Esophagus muscularis mucosa (tissue), 4 donors: ENCODE results near the gene CD84. TPM values are rescaled to one million over a fixed set of nuclear protein-coding genes. Genes with fewer than 3 reads are reported as not detected.
"Not testable (repeated sequence)": the region's sequence is repeated elsewhere in the genome, so short reads cannot be mapped to it uniquely, and the experiment has no call there.

Experiments
- DNase-seq: peaks from one replicate; pipeline ENCODE4 v3.0.0-alpha.2; 2017; ENCODE audit errors: extremely low spot score
- H3K27ac ChIP-seq, 4 donors: fragments of 200-600 bp; sonication (generic); replicated peaks in 1 of 4; 1 replicate in 3 of 4; 2 replicates in 1 of 4; pipeline ENCODE4 v1.5.1; 2016 to 2019; ENCODE audit warnings: mild to moderate bottlenecking in 1 of 4
- H3K27me3 ChIP-seq, 4 donors: fragments of 200-600 bp; sonication (generic); one replicate each; pipeline versions ENCODE4 v1.5.1 to v1.6.0; 2016 to 2019
- H3K36me3 ChIP-seq, 4 donors: fragments of 200-600 bp; sonication (generic); one replicate each; pipeline ENCODE4 v1.5.1; 2016 to 2019
- H3K4me1 ChIP-seq, 4 donors: fragments of 200-600 bp; sonication (generic); one replicate each; pipeline ENCODE4 v1.5.1; 2016 to 2019
- H3K4me3 ChIP-seq, 4 donors: fragments of 200-600 bp; sonication (generic); 1 replicate in 2 of 4; 2 replicates in 2 of 4; pipeline ENCODE4 v1.5.1; 2016 to 2019; ENCODE audit warnings: mild to moderate bottlenecking in 4 of 4, moderate library complexity in 1 of 4
- H3K9me3 ChIP-seq, 4 donors: fragments of 200-600 bp; sonication (generic); 1 replicate in 3 of 4; 2 replicates in 1 of 4; pipeline ENCODE4 v1.5.1; 2016 to 2019
- EP300 ChIP-seq: sonication (generic); formaldehyde crosslinking; IDR thresholded peaks from one replicate; pipeline ENCODE4 v1.6.1; 2017; ENCODE audit warnings: antibody characterized with exemption
- POLR2A ChIP-seq: fragments of 450-650 bp; IDR thresholded peaks from one replicate; pipeline ENCODE4 v1.6.1; 2017; ENCODE audit warnings: antibody characterized with exemption, moderate library complexity, mild to moderate bottlenecking, low read depth
- POLR2AphosphoS5 ChIP-seq, 2 donors: sonication (generic); formaldehyde crosslinking; IDR thresholded peaks; one replicate each; pipeline ENCODE4 v1.6.1; 2017; ENCODE audit warnings: antibody characterized with exemption in 2 of 2
- WGBS: methylation state at CpG from one replicate; pipeline ENCODE4 v1.1.5; 2018; 5-methylcytosine and 5-hydroxymethylcytosine counted together
- intact Hi-C: fragments of 100-400 bp; cut with DNase I; formaldehyde crosslinking; loops from one replicate; pipeline ENCODE4 v1.15.1; 2023
- total RNA-seq, 4 donors: library from RNA; depleted of rRNA; stranded (reverse); fragments of >200 nt; gene quantifications; one replicate each; pipeline versions ENCODE4 v1.1.0 to v1.2.1, GENCODE V29; 2016
- TF ChIP-seq, protein P1 (sequence below), 3 experiments: fragments of 200-600 bp in 2 of 3; fragments of 450-650 bp in 1 of 3; sonication (generic) in 2 of 3; IDR thresholded peaks; one replicate each; pipeline ENCODE4 v1.5.1; 2017 to 2019; ENCODE audit warnings: antibody characterized with exemption in 3 of 3, mild to moderate bottlenecking in 2 of 3, moderate library complexity in 1 of 3

Gene CD84
- total RNA-seq, 4 donors from 2014 or later, result 2.7 to 7.3 (median 4.7) TPM

DNA sequence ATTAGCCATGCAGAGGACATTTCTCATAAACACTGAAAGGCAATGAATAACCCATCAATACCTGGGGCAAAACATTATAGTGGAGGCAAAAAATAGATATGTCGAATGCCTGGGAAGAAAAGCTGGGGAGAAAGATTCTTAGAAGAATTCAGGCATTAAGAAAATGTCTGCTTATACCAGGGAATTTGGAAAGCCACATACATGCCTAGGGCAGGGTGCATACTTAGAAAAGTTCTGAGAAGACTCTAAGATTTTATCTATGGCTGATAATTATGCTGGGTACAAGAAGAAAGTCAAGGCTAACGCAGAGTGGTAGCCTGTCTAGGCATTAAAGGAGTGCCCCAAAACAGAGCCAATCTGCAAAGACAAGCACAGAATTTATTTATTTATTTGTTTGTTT, 74.6 kb downstream of the CD84 start:
- intact Hi-C loops, result no loop called here
- Histone ChIP-seq H3K27ac (no peak overlapping the region), H3K4me3 (no peak overlapping the region), H3K4me1 (no peaks in the 10 kb centered on the region), H3K27me3 (peaks cover 0 to 6% (median 0%) of the 10 kb centered on the region in 4 donors), H3K36me3 (no peaks in the 10 kb centered on the region), H3K9me3 (peaks cover 0 to 31% (median 17%) of the 10 kb centered on the region in 4 donors)
- no peak for TF ChIP-seq POLR2A
- no peak for TF ChIP-seq POLR2AphosphoS5 (IDR thresholded peaks at IDR 0.05)
- no peak for TF ChIP-seq EP300
- TF ChIP-seq, protein P1, sequence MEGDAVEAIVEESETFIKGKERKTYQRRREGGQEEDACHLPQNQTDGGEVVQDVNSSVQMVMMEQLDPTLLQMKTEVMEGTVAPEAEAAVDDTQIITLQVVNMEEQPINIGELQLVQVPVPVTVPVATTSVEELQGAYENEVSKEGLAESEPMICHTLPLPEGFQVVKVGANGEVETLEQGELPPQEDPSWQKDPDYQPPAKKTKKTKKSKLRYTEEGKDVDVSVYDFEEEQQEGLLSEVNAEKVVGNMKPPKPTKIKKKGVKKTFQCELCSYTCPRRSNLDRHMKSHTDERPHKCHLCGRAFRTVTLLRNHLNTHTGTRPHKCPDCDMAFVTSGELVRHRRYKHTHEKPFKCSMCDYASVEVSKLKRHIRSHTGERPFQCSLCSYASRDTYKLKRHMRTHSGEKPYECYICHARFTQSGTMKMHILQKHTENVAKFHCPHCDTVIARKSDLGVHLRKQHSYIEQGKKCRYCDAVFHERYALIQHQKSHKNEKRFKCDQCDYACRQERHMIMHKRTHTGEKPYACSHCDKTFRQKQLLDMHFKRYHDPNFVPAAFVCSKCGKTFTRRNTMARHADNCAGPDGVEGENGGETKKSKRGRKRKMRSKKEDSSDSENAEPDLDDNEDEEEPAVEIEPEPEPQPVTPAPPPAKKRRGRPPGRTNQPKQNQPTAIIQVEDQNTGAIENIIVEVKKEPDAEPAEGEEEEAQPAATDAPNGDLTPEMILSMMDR (IDR thresholded peaks at IDR 0.05), result no peak
- WGBS, result 90% methylated on average over 2 of the region's 2 CpGs
- DNase-seq, result no peak

DNA sequence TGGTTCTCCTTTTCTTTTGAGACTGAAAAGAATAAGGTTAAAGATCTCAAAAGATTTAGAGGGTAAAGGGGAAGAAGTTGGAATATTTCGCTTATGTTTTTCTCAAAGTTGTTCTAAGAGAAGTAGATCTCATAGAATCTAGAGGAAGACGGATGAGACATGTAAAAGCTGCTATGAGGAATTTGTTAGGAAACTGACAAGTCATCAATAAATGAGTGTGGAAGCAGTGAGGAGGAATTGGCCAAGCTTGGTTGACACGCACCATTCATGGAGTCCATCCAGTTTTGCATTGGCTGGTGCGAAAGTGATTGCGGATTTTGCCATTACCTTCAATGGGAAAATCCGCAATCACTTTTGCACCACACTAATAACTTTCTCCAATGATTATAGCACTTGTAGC, 76.2 kb downstream of the CD84 start:
- Histone ChIP-seq H3K4me1 (no peaks in the 10 kb centered on the region), H3K27ac (no peak overlapping the region), H3K9me3 (peaks cover 0 to 33% (median 24%) of the 10 kb centered on the region in 4 donors), H3K4me3 (no peak overlapping the region), H3K27me3 (peaks cover 0 to 6% (median 0%) of the 10 kb centered on the region in 4 donors), H3K36me3 (no peaks in the 10 kb centered on the region)
- intact Hi-C loops, result no loop called here
- 89% methylated on average over 6 of the region's 6 CpGs for WGBS
- no peak for TF ChIP-seq POLR2AphosphoS5 (IDR thresholded peaks at IDR 0.05)
- TF ChIP-seq POLR2A, result no peak
- TF ChIP-seq, protein P1 (IDR thresholded peaks at IDR 0.05), result no peak
- TF ChIP-seq EP300, result no peak
- DNase-seq, result no peak

DNA sequence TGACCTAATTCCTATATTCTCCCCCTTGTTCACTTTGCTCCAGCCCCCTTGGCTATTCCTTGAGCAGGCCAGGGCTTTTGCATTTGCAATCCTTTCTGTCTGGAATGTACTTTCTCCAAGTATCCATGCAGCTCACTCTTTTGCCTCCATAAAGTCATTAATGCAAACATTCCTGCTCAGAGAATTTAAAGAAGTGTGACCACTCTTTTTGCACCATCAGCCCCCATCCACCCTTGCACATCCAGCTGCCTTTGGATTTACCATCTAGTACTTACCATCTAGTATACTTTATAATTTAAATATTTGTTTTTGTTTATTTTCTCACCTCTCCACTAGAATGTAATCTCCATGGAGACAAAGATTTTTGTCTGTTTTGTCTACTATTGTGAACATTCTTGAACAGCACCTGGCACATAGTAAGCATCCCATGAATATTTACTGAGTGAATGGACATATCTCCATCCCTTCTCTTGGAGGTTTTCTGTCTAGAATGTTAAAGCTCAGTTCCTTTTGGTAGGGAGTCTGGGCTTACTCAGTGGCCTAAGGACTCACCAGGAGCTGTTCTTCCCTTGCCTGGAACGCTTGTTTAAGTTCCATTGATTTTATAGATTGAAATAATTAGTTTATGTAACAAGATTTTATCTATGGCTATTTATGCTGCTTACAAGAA, 78.8 kb downstream of the CD84 start:
- Histone ChIP-seq H3K4me1 (no peaks in the 10 kb centered on the region), H3K36me3 (no peaks in the 10 kb centered on the region), H3K9me3 (peaks cover 0 to 17% (median 11%) of the 10 kb centered on the region in 4 donors), H3K27ac (no peak overlapping the region), H3K27me3 (peaks cover 0 to 6% (median 0%) of the 10 kb centered on the region in 4 donors), H3K4me3 (no peak overlapping the region)
- intact Hi-C loops, result no loop called here
- TF ChIP-seq, protein P1 (IDR thresholded peaks at IDR 0.05), result no peak
- 65% methylated on average over 1 of the region's 1 CpG for WGBS
- no peak for DNase-seq

DNA sequence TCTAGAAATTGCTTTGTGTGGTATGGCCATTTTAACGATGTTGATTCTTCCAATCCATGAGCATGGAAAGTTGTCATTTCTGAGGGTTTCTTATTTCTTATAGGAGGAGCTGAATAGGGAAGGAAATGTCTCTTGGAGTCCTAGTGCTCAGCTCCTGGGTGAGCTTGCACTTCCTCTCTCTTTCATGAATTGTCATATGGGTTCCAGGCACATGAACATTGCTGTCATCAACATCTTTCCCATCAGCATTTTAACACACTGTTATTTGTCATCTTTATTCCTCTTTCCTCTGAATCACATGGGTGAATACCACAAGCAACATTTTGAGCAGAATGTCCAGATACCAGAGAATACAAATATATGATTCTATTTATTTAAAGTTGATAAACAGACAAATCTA, 79.7 kb downstream of the CD84 start:
- 85% methylated on average over 1 of the region's 1 CpG for WGBS
- Histone ChIP-seq H3K36me3 (no peaks in the 10 kb centered on the region), H3K27ac (no peak overlapping the region), H3K4me1 (no peaks in the 10 kb centered on the region), H3K4me3 (no peak overlapping the region), H3K9me3 (peaks cover 0 to 10% (median 8%) of the 10 kb centered on the region in 4 donors), H3K27me3 (peaks cover 0 to 6% (median 0%) of the 10 kb centered on the region in 4 donors)
- intact Hi-C loops, result no loop called here
- no peak for DNase-seq
- no peak for TF ChIP-seq POLR2A
- no peak for TF ChIP-seq POLR2AphosphoS5 (IDR thresholded peaks at IDR 0.05)
- TF ChIP-seq, protein P1 (IDR thresholded peaks at IDR 0.05), result no peak
- TF ChIP-seq EP300, result no peak

DNA sequence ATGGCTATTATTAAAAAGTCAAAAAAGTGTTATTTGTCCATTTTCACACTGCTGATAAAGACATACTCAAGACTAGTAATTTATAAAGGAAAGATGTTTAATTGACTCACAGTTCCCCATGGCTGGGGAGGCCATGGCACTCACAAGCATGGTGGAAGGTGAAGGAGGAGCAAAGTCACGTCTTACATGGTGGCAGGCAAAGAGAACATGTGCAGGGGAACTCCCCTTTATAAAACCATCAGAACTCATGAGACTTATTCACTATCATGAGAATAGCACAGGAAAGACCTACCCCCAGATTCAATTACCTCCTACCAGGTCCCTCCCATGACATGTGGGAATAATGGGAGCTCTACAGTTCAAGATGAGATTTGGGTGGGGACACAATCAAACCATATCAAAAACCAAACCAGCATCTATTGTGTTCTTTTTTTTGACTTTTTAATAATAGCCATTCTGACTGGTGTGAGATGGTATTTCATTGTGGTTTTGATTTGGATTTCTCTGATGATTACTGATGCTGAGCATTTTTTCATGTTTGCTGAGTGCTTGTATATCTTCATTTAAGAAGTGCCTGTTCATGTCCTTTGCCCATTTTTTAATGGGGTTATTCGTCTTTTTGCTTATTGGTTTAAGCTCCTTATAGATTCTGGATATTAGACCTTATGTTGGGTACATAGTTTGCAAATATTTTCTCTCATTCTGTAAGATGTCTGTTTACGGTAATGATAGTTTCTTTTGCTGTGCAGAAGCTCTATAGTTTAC, 80.8 kb downstream of the CD84 start:
- H3K4me3 ChIP-seq, DNase-seq, H3K27me3 ChIP-seq, H3K27ac ChIP-seq, H3K36me3 ChIP-seq, intact Hi-C loops, H3K4me1 ChIP-seq: not testable (repeated sequence)
- WGBS, result 87% methylated on average over 3 of the region's 3 CpGs
- H3K9me3 ChIP-seq, result peaks cover 0 to 10% (median 8%) of the 10 kb centered on the region in 4 donors
